Stimulated activated CD4-positive, alpha-beta T cell treated with anti-CD3 and anti-CD28 coated beads, Interleukin-15, amount 100 ng/mL, for 48 hours (primary cell): ENCODE measurements around the gene PDLIM5.
"Not testable (repeated sequence)": the region's sequence is repeated elsewhere in the genome, so short reads cannot be mapped to it uniquely, and the experiment has no call there.

Experiments
- DNase-seq, 2 donors: peaks; one replicate each; pipeline ENCODE4 v3.0.0-alpha.2; 2020; ENCODE audit warnings: low read depth in 2 of 2

PDLIM5 gene

DNA sequence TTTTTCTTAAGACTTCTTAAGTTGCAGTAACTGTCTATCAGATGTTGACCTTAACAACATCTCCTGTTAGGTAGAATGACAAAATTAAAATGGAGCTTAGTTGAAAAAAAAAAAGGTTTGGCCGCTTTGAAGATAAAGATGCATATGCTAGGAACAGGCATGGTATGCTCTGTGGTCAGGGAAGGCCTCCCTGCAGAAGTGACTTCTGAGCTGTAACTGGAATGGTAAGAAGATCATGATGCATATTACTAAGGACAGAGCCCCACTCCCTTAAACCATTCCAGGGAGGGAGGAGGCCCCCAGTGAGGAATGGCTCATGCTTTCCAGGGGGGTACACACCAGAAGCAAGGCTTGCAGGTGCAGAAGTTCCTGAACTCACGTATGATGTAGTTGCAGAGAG lies 43.7 kb downstream of the PDLIM5 start:
- no peak for DNase-seq

- no peak for DNase-seq
Measured at GRCh38 chr4:94497690-94498089, 45.9 kb downstream of the PDLIM5 start.

- no peak for DNase-seq
Measured at GRCh38 chr4:94498502-94498901, 46.8 kb downstream of the PDLIM5 start.

- no peak for DNase-seq
Measured at GRCh38 chr4:94500685-94501084, 48.9 kb downstream of the PDLIM5 start.

DNA sequence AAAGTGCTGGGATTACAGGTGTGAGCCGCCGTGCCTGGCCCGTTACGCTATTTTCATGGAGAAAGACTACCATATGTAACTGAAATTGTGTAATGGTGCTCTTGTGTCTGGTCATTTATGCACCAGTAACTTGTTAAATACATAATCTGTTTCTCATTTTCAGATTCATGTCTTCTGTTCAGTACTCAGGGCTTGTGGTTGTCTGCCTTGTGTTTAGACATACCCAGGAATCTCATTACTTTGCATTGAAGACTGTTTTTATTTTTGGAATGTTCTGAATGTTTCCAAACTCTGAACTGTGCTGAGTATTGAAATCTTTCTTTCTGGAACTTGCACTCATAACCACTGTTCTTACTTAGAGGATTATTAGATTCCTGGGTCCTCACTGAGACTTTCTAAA lies 52.8 kb downstream of the PDLIM5 start:
- no peak for DNase-seq

- DNase-seq = no peak
Measured at GRCh38 chr4:94506822-94507221, 55.1 kb downstream of the PDLIM5 start.

DNA sequence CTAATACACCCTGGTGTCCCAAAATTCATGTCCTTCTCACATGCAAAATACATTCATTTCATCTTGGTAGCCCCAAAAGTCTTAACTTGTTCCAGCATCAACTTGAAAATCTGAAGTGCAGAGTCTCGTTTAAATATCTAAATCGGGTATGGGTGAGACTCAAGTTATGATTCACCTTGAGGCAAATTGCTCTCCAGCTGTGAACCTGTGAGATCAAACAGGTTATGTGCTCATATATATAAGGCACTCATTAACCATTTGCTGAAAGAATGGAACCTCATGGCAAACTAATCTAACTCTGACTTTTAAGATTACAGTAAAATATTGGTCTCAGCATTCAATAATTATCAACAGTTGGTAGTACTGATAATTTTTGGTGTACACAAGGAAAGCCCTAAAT lies 55.5 kb downstream of the PDLIM5 start:
- DNase-seq = no peak

DNA sequence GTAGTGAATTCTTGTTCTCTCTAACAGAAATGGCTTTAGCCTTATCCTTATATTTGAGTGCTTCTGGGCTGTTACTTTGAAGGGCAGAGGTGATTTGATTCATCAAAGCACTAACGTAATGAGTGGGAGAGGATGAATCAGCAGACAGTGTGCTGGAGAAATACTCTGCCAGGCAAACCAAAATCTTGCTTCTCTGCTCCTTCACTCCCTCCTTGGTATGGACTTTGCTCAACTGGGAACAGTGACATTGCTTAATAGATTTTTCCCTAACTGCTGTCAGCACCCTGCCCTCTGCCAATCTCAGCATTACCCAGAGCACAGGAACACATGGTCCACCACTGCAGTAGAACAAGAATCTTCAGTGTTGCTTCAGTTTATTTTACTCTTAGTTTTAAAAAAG lies 56.0 kb downstream of the PDLIM5 start:
- DNase-seq = peak in 1 of 2 donors; percentile 4

DNA sequence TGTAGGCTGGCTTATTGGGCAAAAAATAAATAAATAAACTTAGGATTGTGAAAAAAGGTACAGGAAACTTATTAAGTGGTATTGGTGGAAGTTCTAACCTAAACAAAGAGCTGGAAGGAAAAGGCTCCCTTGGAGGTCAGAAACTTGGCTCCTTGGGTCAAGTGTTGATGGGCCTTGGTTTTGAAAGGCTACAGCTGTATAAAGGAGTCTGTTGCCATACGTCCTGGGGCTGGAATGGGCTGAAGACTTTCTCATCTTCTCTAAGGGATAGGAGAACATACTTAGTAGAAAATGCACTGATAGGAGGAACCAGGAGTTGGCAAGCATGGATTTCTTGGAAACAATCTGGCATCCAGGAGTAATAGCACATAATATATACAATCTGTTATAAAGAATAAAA lies 56.6 kb downstream of the PDLIM5 start:
- DNase-seq = no peak

DNA sequence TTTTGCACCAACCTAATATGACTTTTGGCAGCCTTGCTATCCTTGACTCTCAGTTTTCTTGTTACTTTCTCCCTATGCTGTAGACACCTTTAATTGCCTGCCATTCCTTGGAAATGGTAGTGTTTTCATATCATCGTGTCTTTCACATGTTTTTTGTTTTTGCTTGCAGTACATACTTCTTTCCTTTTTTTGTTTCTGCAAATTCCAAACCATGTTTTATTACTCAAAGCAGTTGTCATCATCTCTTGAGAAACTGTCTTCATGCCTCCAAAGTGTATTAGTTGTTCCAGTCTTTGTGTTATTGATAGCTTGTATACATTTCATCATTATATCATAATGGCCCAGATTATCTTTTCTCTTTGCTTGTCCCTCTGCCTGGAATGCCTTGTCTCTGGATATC lies 57.1 kb downstream of the PDLIM5 start:
- DNase-seq = no peak

DNA sequence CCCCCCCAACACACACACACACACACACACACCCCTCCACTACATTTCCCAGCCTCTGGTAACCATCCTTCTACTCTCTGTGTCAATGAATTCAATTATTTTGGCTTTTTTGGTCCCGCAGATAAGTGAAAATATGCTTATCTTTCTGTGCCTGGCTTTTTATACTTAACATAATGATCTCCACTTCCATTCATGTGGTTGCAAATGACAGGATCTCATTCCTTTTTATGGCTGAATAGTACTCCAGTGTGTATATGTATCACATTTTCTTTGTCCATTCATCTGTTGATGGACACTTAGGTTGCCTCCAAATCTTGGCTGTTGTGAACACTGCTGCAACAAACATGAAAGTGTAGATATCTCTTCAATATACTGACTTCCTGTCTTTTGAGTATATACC lies 59.8 kb downstream of the PDLIM5 start:
- no peak for DNase-seq

GRCh38 chr4:94513532-94513931 lies 61.8 kb downstream of the PDLIM5 start:
- not testable (repeated sequence) for DNase-seq

- no peak for DNase-seq
Measured at GRCh38 chr4:94515365-94515764, 63.6 kb downstream of the PDLIM5 start.

DNA sequence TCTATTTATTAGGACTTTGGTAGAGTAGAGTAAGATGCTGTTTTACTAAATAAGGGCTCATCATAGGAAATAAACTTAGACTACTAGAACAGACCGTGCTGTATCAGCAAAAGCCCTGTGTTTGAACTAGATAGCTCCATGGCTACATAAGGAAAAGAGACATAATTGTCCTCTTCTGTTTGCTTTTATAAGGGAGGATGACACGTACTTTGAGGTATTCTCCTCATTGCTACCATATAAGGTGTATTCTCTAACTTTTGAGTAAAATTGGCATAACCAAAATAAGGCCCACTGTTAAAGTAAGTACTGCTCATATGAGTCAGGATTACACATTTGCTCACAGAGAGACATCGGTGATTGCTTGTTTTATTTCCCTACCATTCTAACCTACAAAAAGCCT lies 64.3 kb downstream of the PDLIM5 start:
- DNase-seq = no peak

DNA sequence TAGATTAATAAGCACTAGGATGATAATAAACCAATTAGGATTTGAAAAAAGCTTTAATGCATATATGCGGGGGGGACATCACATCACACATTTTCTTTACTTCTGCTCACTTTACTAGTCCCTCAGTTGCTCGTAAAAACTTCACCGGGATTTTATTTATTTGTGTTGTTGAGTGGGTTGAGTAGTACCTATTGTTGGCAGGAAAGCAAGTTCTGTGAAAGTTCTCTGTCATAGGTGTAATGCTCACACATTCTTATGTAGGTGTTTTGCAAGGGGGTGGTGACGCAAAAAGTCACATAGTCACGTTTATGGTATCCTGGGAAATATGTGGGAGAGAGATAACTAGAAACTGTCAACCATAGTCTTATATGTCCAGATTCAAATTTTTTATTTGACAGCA lies 65.3 kb downstream of the PDLIM5 start:
- DNase-seq = no peak

DNA sequence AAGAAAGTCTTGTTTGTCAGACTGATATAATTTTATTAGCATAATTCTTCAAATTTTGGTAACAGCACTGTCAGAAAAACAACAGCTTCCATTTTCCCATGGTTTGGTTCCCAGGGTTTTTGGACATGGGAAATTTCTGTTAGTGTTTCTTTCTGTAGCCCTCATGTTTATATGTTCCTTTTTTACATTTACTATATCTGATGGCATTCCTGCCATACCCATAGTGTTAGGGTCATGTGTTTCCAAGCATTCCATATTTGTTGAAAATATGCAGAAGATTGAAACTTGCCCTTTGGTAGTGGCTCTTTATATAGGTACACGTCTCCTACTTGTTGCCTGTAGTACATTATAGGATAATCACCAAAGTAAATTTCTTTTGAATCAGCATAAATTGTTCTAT lies 65.8 kb downstream of the PDLIM5 start:
- DNase-seq = no peak

GRCh38 chr4:94519019-94519418 lies 67.3 kb downstream of the PDLIM5 start:
- DNase-seq = no peak

DNA sequence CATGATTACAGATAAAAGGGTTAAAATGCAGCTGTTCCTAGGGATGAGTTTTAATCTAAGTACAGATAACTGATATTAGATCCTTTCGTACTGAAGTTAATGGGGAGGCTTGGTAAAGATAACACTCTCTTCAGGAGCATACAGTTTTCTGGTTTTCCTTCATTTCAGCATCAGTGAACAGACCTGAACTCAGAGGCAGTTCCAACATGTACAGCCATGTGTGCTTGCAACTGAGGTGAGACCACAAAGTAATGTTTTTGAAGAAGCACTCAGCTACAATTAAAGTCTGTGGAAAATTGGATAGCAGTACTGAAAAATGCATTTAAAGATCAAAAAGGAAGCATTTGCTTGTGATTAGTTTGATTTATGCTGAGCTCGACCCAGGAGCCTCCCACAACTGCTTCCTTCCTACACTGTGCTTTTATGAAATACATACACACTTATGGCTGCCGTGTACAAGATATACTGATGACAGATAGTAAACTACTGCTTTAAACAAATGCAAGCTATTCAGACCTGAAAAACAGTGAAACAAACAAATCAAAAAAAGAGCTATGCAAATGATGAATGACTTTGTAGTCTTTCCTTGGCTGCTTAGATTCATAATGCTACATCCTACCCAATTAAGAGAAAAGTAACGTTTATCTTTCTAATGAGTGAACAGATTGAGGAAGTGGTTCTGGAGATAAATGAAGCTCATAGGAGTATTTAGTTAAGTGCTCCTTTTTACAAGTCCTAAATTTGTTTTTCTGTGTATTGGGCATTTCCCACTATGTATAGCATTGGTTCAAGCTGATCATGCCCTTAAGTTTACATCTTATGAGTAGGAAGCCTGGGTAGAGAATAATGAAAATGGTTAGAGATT lies 68.4 kb downstream of the PDLIM5 start:
- no peak for DNase-seq

DNA sequence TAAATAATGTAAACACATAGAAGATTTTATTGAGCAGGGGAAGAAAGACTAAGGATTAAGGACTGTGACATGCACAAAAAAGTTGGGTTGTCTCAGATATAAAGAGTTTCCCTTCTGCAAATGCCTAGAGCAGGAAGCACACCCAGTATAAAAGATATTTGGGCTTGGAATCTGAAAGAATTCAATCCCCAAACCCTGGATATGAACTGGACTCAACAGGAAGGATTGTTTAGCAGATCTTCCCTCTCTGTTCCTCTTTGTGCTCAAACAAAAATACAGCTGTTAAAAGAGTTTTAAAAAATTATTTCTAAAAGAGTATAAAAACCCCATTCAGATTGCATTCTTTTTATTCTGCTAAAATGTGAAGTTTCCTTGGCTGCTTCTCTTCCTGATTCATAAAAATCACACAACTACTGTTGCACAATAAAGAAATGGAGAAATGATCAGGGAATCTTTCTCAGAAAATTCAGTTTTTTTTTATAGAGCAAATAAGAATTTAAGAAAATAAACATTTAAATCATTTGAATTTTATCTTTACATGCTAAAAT lies 71.4 kb downstream of the PDLIM5 start:
- DNase-seq = no peak

GRCh38 chr4:94523617-94524016 lies 71.9 kb downstream of the PDLIM5 start:
- no peak for DNase-seq

- DNase-seq = no peak
Measured at GRCh38 chr4:94525993-94526728, 74.4 kb downstream of the PDLIM5 start.

GRCh38 chr4:94527556-94528233 lies 76.0 kb downstream of the PDLIM5 start:
- no peak for DNase-seq
